Right lobe of liver (tissue), 4 donors: Measurements from ENCODE around the gene INSIG1.

Experiments used
- CTCF ChIP-seq, 4 donors: fragments of 200-600 bp in 3 of 4; fragments of 450-650 bp in 1 of 4; IDR thresholded peaks; one replicate each; pipeline versions ENCODE4 v1.5.1 to v1.8.0; 2016 to 2022; ENCODE audit warnings: antibody characterized with exemption in 4 of 4, mild to moderate bottlenecking in 2 of 4
- POLR2A ChIP-seq: fragments of 450-650 bp; IDR thresholded peaks from one replicate; pipeline ENCODE4 v1.6.1; 2017; ENCODE audit warnings: antibody characterized with exemption, mild to moderate bottlenecking
- donor health status: DM: no; HTN: no; CAD: no.
- donor health status: DM: no; HTN: no; CAD: no.
- donor health status: DM: no; HTN: yes; CAD: no.

GRCh38 chr7:155278921-155279320 is 18.8 kb upstream of the INSIG1 start:
- TF ChIP-seq CTCF (IDR thresholded peaks at IDR 0.05) (no peak), POLR2A (no peak)
